ENCODE results near the gene CTU2.

The CTU2 gene

GRCh38 chr16:88715312-88716190, 9.2 kb downstream of the CTU2 start:
- no peak for DNase-seq

DNA sequence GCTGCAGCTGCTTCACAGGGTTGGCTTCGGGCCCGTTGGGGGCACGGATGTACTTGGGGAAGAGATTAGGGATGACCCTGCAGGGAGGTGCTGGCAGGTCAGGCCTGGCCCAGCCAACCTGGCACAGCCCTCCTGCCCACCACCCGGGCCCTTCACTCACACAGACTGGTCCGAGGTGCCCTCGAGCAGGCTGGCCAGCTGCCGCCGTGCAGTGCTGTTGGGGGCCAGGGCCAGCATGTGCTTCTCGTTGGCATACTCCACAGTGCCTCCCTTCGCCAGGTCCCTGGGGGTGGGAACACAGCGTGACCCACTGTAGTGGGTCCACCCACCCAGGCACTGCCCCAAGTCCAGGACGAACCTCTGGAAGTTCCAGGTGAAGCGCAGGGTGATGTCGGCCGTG, 9.9 kb downstream of the CTU2 start:
- no peak for DNase-seq

- DNase-seq, result no peak
These were observed 10.3 kb downstream of the CTU2 start for GRCh38 chr16:88716601-88717001.

DNA sequence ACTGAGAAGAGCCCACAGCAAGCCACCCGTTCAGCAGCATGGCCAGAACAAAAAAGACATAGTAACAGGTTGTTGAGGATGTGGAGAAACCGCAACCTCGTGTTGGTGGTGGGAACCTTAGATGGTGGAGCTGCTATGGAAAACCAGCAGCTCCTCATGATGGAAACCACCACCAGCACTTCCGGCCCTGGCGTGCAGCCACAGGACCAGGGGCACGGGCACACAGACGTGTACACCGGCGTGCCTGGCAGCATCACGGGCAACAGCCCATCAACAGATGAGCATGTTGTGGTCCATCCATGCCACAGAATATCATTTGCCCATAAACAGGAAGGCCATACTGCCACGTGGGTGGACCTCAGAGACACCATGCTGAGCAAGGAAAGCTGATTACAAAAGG, 11.9 kb downstream of the CTU2 start:
- no peak for DNase-seq

GRCh38 chr16:88719267-88719932, 13.1 kb downstream of the CTU2 start:
- no peak for DNase-seq

GRCh38 chr16:88719933-88720296, 13.6 kb downstream of the CTU2 start:
- no peak for DNase-seq

GRCh38 chr16:88720396-88720970, 14.2 kb downstream of the CTU2 start:
- no peak for DNase-seq

DNA sequence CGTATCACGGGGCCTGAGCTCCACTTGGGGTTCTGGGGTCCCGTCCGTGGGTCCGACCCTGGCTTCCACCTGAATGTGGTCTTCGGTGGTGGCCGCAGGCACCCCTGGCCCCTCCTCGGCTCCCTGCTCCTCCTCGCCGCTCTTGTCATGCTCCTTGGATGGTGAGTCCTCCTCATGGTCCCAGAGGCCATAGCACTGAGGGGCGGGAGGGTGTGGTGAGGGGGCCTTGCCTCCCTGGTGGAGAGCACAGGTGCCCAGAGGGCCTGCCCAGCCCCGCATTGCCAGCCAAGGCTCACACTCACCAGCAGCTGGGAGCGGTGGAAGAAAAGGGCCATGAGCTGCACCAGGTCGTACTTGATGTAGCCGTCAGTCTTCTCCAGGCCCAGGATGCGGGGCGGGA, 14.9 kb downstream of the CTU2 start:
- DNase-seq, result no peak

GRCh38 chr16:88721815-88722755, 15.8 kb downstream of the CTU2 start:
- DNase-seq, result no peak

GRCh38 chr16:88722784-88723506, 16.6 kb downstream of the CTU2 start:
- DNase-seq, result no peak

DNA sequence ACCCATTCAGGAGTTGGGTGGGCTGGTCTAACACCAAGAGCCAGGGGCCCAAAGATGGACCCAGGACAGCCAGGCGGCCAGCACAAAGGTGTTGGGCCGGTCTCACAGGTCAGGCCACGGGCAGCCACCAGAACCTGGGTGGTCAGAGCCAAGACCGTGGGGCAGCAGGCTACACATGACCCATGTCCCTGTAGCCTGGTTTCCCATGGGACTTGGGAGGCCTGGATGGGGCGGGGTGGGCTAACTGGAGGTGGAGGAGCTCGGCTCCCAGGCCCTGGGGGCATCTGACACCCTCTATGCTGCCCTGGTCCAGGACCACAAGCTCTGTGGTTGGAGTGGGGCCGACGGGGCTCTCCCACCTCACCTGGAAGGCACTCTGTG, 17.2 kb downstream of the CTU2 start:
- DNase-seq, result no peak

DNA sequence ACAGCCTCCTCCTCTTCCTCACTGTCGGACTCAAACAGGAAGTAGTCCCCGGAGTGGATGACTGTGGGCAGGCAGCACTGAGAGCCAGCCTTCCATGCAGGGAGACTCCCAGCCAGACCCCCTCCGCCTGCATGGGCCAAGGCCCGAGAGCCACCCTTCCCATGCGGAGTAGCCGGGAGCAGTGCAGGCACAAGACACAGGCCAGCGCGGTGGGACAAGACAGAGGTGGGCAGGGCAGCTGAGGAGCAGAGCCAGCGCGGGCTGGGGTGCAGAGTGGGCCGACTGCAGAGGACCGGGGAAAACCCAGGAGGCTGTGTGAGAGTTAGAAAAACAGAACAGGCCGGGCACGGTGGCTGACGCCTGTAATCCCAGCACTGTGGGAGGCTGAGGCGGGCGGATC, 17.6 kb downstream of the CTU2 start:
- DNase-seq, result no peak

DNA sequence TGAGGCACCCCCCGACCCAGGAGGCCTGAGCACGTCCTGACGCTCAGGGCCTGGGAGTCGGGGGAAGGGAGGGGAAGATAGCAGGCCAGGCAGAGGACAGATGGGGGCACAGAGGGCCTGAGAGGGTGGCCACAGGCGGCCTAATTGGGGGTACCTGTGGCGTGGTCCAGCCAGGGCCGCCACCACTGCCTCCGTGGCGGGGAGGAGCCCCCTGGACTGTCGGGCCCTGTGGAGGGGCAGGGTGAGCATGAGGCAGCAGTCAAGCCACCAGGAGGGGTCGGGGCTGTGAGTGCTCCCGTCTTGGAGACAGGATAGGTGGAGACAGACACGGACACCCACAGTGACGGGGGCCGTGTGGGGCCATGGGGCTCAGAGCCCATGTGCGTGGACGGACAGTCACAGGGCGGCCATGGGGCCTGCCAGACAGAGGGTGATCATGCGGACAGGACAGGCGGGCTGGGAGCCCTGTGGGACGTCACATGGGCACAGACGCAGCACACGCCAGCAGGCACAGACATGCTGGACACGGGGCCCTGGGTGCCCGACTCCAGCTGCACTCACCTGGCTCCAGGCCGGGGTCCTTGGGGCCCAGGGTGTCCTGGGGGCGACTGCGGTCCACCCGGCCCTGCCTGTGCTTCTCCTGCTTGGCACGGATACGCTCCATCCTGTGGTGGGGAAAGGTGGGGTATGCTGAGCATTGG, 18.7 kb downstream of the CTU2 start:
- DNase-seq, result no peak

- DNase-seq, result no peak
These were observed 19.5 kb downstream of the CTU2 start for GRCh38 chr16:88725609-88726407.

GRCh38 chr16:88726408-88726749, 20.1 kb downstream of the CTU2 start:
- DNase-seq, result no peak

DNA sequence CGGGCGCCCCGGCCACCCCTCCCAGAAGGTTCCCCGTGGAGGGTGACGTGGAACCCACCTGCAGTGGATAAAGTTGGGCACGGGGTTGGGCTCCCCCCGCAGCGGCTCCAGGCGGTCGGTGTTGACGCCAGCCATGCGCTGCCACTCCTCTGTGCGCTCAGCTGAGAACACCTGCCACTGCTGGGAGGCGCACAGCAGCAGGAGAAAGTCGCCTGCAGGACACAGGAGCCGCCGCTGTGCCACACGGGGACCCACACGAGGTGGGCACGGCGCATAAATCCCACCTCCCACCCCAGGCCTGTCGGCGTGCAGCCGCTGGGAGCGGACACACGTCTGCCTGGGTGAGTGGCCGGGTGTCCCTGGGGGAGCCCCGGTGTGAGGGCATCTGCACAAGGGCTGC, 20.7 kb downstream of the CTU2 start:
- DNase-seq, result no peak

DNA sequence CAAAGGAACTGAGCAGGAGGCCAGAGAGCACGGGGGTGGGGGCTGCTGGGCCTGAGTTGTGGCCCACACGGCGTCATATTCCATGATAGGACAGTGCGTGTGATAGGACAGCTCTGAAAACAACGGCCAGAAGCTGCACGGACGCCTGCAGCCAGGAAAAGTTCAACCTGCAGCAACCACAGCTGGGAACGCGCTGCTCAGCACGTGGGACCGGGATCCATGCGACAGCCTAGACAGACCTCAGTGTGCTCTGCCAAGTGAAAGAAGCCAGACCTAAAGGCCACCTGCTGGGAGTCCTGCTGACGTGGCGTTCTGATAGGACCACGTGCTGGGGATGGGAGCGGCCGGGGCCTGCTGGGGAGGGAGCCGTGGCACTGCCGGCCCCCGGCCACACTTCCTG, 21.6 kb downstream of the CTU2 start:
- no peak for DNase-seq

GRCh38 chr16:88730632-88731607, 24.6 kb downstream of the CTU2 start:
- no peak for DNase-seq

- no peak for DNase-seq
These were observed 25.4 kb downstream of the CTU2 start for GRCh38 chr16:88731699-88732098.
